A549 (cell line): Measurements from ENCODE around the gene TMEM174. TPM values are rescaled to one million over a fixed set of nuclear protein-coding genes. Genes with fewer than 3 reads are reported as not detected.

Experiments
- ATAC-seq, 2 experiments: fragments of 200-7000 bp in 1 of 2; fragments of >200 bp in 1 of 2; cut with Nextera tagmentation in 1 of 2; cut with Tn5 transposase in 1 of 2; 3 replicates each; pipeline versions ENCODE4 v1.8.0 to v1.9.1; 2018 to 2020; ENCODE audit warnings: mild to moderate bottlenecking in 1 of 2, moderate library complexity in 1 of 2
- CTCF ChIA-PET: fragments of 300-600 bp; sonication (Branson Sonifier 250); formaldehyde crosslinking; extraction: SDS; loops from one replicate; lab custom pipeline; 2021; ENCODE audit warnings: antibody characterized with exemption, inconsistent platforms; lab: Yijun Ruan, JAX
- POLR2A ChIA-PET: fragments of 350-600 bp; formaldehyde crosslinking; extraction: SDS; loops from one replicate; lab custom pipeline; 2021; ENCODE audit warnings: antibody characterized with exemption, inconsistent platforms; lab: Yijun Ruan, JAX
- DNase-seq, 2 experiments: peaks; one replicate each; pipeline versions ENCODE4 v3.0.0 to v3.0.0-alpha.2; 2011 to 2016; ENCODE audit warnings: low read depth in 1 of 2, low spot score in 1 of 2
- FAIRE-seq: peaks from 2 replicates; lab custom pipeline; 2011; peaks lifted over from hg19 to GRCh38; lab: Jason Lieb, UNC
- H3K27ac ChIP-seq, 2 experiments: fragments of >200 bp; sonication (Bioruptor Twin); formaldehyde crosslinking; 3 replicates each; pipeline ENCODE4 v1.5.1; 2016 to 2017
- H3K4me1 ChIP-seq: fragments of >200 bp; sonication (Bioruptor Twin); formaldehyde crosslinking; 3 replicates; pipeline ENCODE4 v1.6.1; 2016
- H3K4me2 ChIP-seq: fragments of >200 bp; sonication (Bioruptor Twin); formaldehyde crosslinking; 3 replicates; pipeline ENCODE4 v1.6.1; 2016
- H3K4me3 ChIP-seq: fragments of >200 bp; sonication (Bioruptor Twin); formaldehyde crosslinking; 3 replicates; pipeline ENCODE4 v1.5.1; 2016
- H3K9me3 ChIP-seq: fragments of >200 bp; sonication (Bioruptor Twin); formaldehyde crosslinking; 3 replicates; pipeline ENCODE4 v1.6.1; 2016
- ATOH8 ChIP-seq: fragments of 250-450 bp; sonication (Bioruptor Pico); IDR thresholded peaks from 2 replicates; pipeline ENCODE4 v1.5.0; 2020; ENCODE audit warnings: low read depth, mild to moderate bottlenecking, moderate library complexity
- BHLHE40 ChIP-seq: IDR thresholded peaks from 2 replicates; pipeline ENCODE4 v1.6.1; 2012; ENCODE audit warnings: low read depth, low read length, inconsistent platforms
- CBX2 ChIP-seq: fragments of 200-600 bp; sonication (generic); IDR thresholded peaks from 2 replicates; pipeline ENCODE4 v1.6.1; 2016; ENCODE audit warnings: low read depth, mild to moderate bottlenecking, borderline replicate concordance
- CEBPB ChIP-seq, 2 experiments: fragments of >200 bp in 1 of 2; sonication (Bioruptor Twin) in 1 of 2; formaldehyde crosslinking in 1 of 2; IDR thresholded peaks; 2 replicates each; pipeline ENCODE4 v1.6.1; 2012 to 2016
- E2F6 ChIP-seq: IDR thresholded peaks from 2 replicates; pipeline ENCODE4 v1.6.1; 2012; ENCODE audit warnings: low read depth, borderline replicate concordance
- EHF ChIP-seq: fragments of 250-450 bp; sonication (Bioruptor Pico); IDR thresholded peaks from 2 replicates; pipeline ENCODE4 v1.5.0; 2020; ENCODE audit warnings: mild to moderate bottlenecking
- EHMT2 ChIP-seq: fragments of 200-600 bp; sonication (generic); IDR thresholded peaks from 2 replicates; pipeline ENCODE4 v1.6.1; 2016; ENCODE audit warnings: antibody characterized with exemption, low read depth, mild to moderate bottlenecking, moderate library complexity
- FOSB ChIP-seq: fragments of 250-450 bp; sonication (Bioruptor Pico); IDR thresholded peaks from 2 replicates; pipeline ENCODE4 v1.5.0; 2020; ENCODE audit warnings: mild to moderate bottlenecking, moderate library complexity
- FOSL2 ChIP-seq, 2 experiments: fragments of 450-650 bp in 1 of 2; fragments of >200 bp in 1 of 2; sonication (Bioruptor Twin) in 1 of 2; formaldehyde crosslinking; IDR thresholded peaks; 2 replicates each; pipeline versions ENCODE4 v1.5.0 to v1.6.1; 2016 to 2020; ENCODE audit warnings: mild to moderate bottlenecking in 1 of 2, moderate library complexity in 1 of 2
- GATA3 ChIP-seq: IDR thresholded peaks from 2 replicates; pipeline ENCODE4 v1.6.1; 2012; ENCODE audit warnings: borderline replicate concordance
- HES2 ChIP-seq: fragments of >200 bp; sonication (Bioruptor Twin); formaldehyde crosslinking; IDR thresholded peaks from 2 replicates; pipeline ENCODE4 v1.6.1; 2016
- HEYL ChIP-seq: fragments of 250-450 bp; sonication (Bioruptor Pico); IDR thresholded peaks from 2 replicates; pipeline ENCODE4 v1.8.0; 2021; ENCODE audit warnings: mild to moderate bottlenecking, moderate library complexity
- HMGXB4 ChIP-seq: fragments of 250-450 bp; sonication (Bioruptor Pico); IDR thresholded peaks from 2 replicates; pipeline ENCODE4 v1.5.0; 2021; ENCODE audit warnings: mild to moderate bottlenecking, moderate library complexity, borderline replicate concordance
- HOXA7 ChIP-seq: fragments of 250-450 bp; sonication (Bioruptor Pico); IDR thresholded peaks from 2 replicates; pipeline ENCODE4 v1.5.0; 2020; ENCODE audit warnings: mild to moderate bottlenecking, moderate library complexity
- JUN ChIP-seq, 2 experiments: fragments of >200 bp; sonication (Bioruptor Twin); formaldehyde crosslinking; IDR thresholded peaks; 2 replicates in 1 of 2; 3 replicates in 1 of 2; pipeline ENCODE4 v1.6.1; 2016 to 2017
- KDM5A ChIP-seq: fragments of 200-600 bp; sonication (generic); IDR thresholded peaks from 2 replicates; pipeline ENCODE4 v1.6.1; 2016; ENCODE audit warnings: antibody characterized with exemption, mild to moderate bottlenecking
- MAFK ChIP-seq: fragments of 450-650 bp; IDR thresholded peaks from 2 replicates; pipeline ENCODE4 v1.6.1; 2014; ENCODE audit not compliant: partially characterized antibody
- MAX ChIP-seq: IDR thresholded peaks from 2 replicates; pipeline ENCODE4 v1.6.1; 2012
- MAZ ChIP-seq: fragments of 150-350 bp; IDR thresholded peaks from 2 replicates; pipeline ENCODE4 v1.6.1; 2014; ENCODE audit warnings: antibody characterized with exemption, low read depth, low read length, borderline replicate concordance
- NFE2L2 ChIP-seq: fragments of 150-350 bp; conservative IDR thresholded peaks from 2 replicates; pipeline ENCODE4 v1.6.1; 2014; ENCODE audit warnings: low read length
- NR3C1 ChIP-seq: fragments of >200 bp; sonication (Bioruptor Twin); formaldehyde crosslinking; IDR thresholded peaks from 3 replicates; pipeline ENCODE4 v1.6.1; 2017
- POLR2A ChIP-seq: IDR thresholded peaks from 2 replicates; pipeline ENCODE4 v1.6.1; 2012; ENCODE audit warnings: mild to moderate bottlenecking, low read length
- RARB ChIP-seq: fragments of 250-450 bp; sonication (Bioruptor Pico); IDR thresholded peaks from 2 replicates; pipeline ENCODE4 v1.8.0; 2021; ENCODE audit warnings: mild to moderate bottlenecking, moderate library complexity
- RCOR1 ChIP-seq: fragments of 150-350 bp; IDR thresholded peaks from 2 replicates; pipeline ENCODE4 v1.6.1; 2014; ENCODE audit warnings: antibody characterized with exemption, low read length, low read depth
- REST ChIP-seq: fragments of 200-600 bp; sonication (generic); IDR thresholded peaks from 2 replicates; pipeline ENCODE4 v1.6.1; 2016; ENCODE audit warnings: antibody characterized with exemption, mild to moderate bottlenecking, moderate library complexity
- TFCP2L1 ChIP-seq: fragments of 250-450 bp; sonication (Bioruptor Pico); IDR thresholded peaks from 2 replicates; pipeline ENCODE4 v1.5.0; 2021; ENCODE audit warnings: mild to moderate bottlenecking
- USF2 ChIP-seq: fragments of 450-650 bp; IDR thresholded peaks from 2 replicates; pipeline ENCODE4 v1.6.1; 2014; ENCODE audit warnings: antibody characterized with exemption
- ZSCAN20 ChIP-seq: fragments of 250-450 bp; sonication (Bioruptor Pico); IDR thresholded peaks from 2 replicates; pipeline ENCODE4 v1.8.0; 2022; ENCODE audit warnings: mild to moderate bottlenecking, moderate library complexity
- WGBS: methylation state at CpG from one replicate; pipeline ENCODE4 v1.1.6; 2017; ENCODE audit errors: missing lambda C conversion rate; 5-methylcytosine and 5-hydroxymethylcytosine counted together
- polyA plus RNA-seq, 4 experiments: library from polyadenylated mRNA; depleted of rRNA in 3 of 4; stranded (reverse); fragments of >200 nt; fragmentation: RNase III in 1 of 4; extraction: RNeasy Plus Mini Kit Qiagen cat#74134 plus additional on column Dnase treatment in 1 of 4; gene quantifications; 2 replicates in 3 of 4; 3 replicates in 1 of 4; pipeline ENCODE4 v1.2.3, GENCODE V29; 2011 to 2017

Gene TMEM174
- polyA plus RNA-seq, 2 of the 4 experiments (the other 2 are of a cell fraction): not detected

GRCh38 chr5:73126381-73126780 lies 46.6 kb upstream of the TMEM174 start:
- CTCF ChIA-PET: interaction anchor here (0.9 to 2.0 kb wide), 4 partner anchors 14 to 90 kb away, joined by 3 to 6 read pairs (median 4); no protein-coding TSS in a partner anchor
- ATAC-seq: no peak
- POLR2A ChIA-PET: no interaction called here

GRCh38 chr5:73126957-73127356 lies 46.0 kb upstream of the TMEM174 start:
- no peak for FAIRE-seq
- H3K4me3 ChIP-seq: no peak overlapping the region
- no peaks in the 10 kb centered on the region for H3K9me3 ChIP-seq
- ChIA-PET POLR2A (no interaction called here), CTCF (interaction anchor here (0.9 to 2.0 kb wide), 4 partner anchors 15 to 90 kb away, joined by 3 to 6 read pairs (median 4); no protein-coding TSS in a partner anchor)
- H3K4me2 ChIP-seq: no peak overlapping the region
- no peak for DNase-seq
- H3K27ac ChIP-seq: no peak overlapping the region
- 63% methylated on average over 1 of the region's 1 CpG for WGBS
- ATAC-seq: no peak
- TF ChIP-seq RARB (CRISPR knock-in tag) (no peak), POLR2A (no peak), HEYL (CRISPR knock-in tag) (no peak), ATOH8 (CRISPR knock-in tag) (no peak), RCOR1 (no peak), EHF (no peak), GATA3 (no peak), BHLHE40 (no peak), HES2 (no peak), JUN (IDR thresholded peaks at IDR 0.05) (no peak), USF2 (no peak), MAFK (no peak), REST (no peak), CBX2 (no peak), NR3C1 (no peak), HMGXB4 (no peak), E2F6 (no peak)
- peaks cover 5% of the 10 kb centered on the region; the same call in 2 of the 3 replicates for H3K4me1 ChIP-seq

More at GRCh38 chr5:73126381-73126780, 46.6 kb upstream of the TMEM174 start:
- 91% methylated on average over 3 of the region's 4 CpGs for WGBS
- Histone ChIP-seq H3K9me3 (no peaks in the 10 kb centered on the region), H3K27ac (no peak overlapping the region), H3K4me1 (peaks cover 9% of the 10 kb centered on the region; the same call in 2 of the 3 replicates)
- TF ChIP-seq POLR2A (no peak), BHLHE40 (no peak), EHMT2 (no peak), NFE2L2 (no peak), MAZ (no peak), JUN (IDR thresholded peaks at IDR 0.05) (no peak), KDM5A (no peak), MAX (no peak), MAFK (no peak), HOXA7 (CRISPR knock-in tag) (no peak), FOSL2 (IDR thresholded peaks at IDR 0.05) (no peak), FOSL2 (CRISPR knock-in tag; IDR thresholded peaks at IDR 0.05) (no peak), TFCP2L1 (CRISPR knock-in tag) (no peak), ZSCAN20 (CRISPR knock-in tag) (no peak), RCOR1 (no peak), FOSB (CRISPR knock-in tag) (no peak), CEBPB (IDR thresholded peaks at IDR 0.05) (no peak), RARB (CRISPR knock-in tag) (no peak)
- TF ChIP-seq, all 56 proteins: peak for 0
- no peak for DNase-seq
- H3K4me3 ChIP-seq: no peak overlapping the region
- no peak for FAIRE-seq
- no peak overlapping the region for H3K4me2 ChIP-seq
